Medulla oblongata (tissue), 1 donor: Measurements from ENCODE around the gene IRS1.
"Not testable (repeated sequence)": the region's sequence is repeated elsewhere in the genome, so short reads cannot be mapped to it uniquely, and the experiment has no call there.

Experiments
- DNase-seq: peaks from one replicate; pipeline ENCODE4 v3.0.0-alpha.2; 2015; ENCODE audit errors: extremely low spot score

The IRS1 gene

GRCh38 chr2:226799211-226799975 lies at the start of gene IRS1:
Gene IRS1, minus strand, starts transcription at chr2:226799820. Its CDS starts 1,082 bp downstream, at chr2:226798738.
- DNase-seq, result peak; percentile 63

GRCh38 chr2:226849349-226849748 lies 49.7 kb upstream of the IRS1 start:
- no peak for DNase-seq

GRCh38 chr2:226847511-226847910 lies 47.9 kb upstream of the IRS1 start:
- DNase-seq, result no peak

- no peak for DNase-seq
Observed at GRCh38 chr2:226847090-226847489, 47.5 kb upstream of the IRS1 start.

- DNase-seq, result no peak
Observed at GRCh38 chr2:226845386-226846116, 45.9 kb upstream of the IRS1 start.

GRCh38 chr2:226843001-226843400 lies 43.4 kb upstream of the IRS1 start:
- not testable (repeated sequence) for DNase-seq

GRCh38 chr2:226839951-226840350 lies 40.3 kb upstream of the IRS1 start:
- no peak for DNase-seq

GRCh38 chr2:226839161-226839560 lies 39.5 kb upstream of the IRS1 start:
- no peak for DNase-seq

- DNase-seq, result no peak
Observed at GRCh38 chr2:226838722-226839121, 39.1 kb upstream of the IRS1 start.

- no peak for DNase-seq
Observed at GRCh38 chr2:226837787-226838603, 38.4 kb upstream of the IRS1 start.

GRCh38 chr2:226837334-226837733 lies 37.7 kb upstream of the IRS1 start:
- no peak for DNase-seq

- no peak for DNase-seq
Observed at GRCh38 chr2:226836548-226836885, 36.9 kb upstream of the IRS1 start.

GRCh38 chr2:226835796-226836547 lies 36.4 kb upstream of the IRS1 start, which contains the start of gene RHBDD1:
Gene RHBDD1, plus strand, starts transcription at chr2:226836054. Its CDS starts 28,640 bp downstream, at chr2:226864694.
- DNase-seq, result peak; percentile 94

GRCh38 chr2:226835420-226835795 lies 35.8 kb upstream of the IRS1 start:
- DNase-seq, result no peak

GRCh38 chr2:226834880-226835279 lies 35.3 kb upstream of the IRS1 start:
- not testable (repeated sequence) for DNase-seq

GRCh38 chr2:226832061-226832460 lies 32.4 kb upstream of the IRS1 start:
- DNase-seq, result no peak

- DNase-seq, result no peak
Observed at GRCh38 chr2:226831266-226831665, 31.6 kb upstream of the IRS1 start.

- DNase-seq, result no peak
Observed at GRCh38 chr2:226829721-226830631, 30.4 kb upstream of the IRS1 start.

GRCh38 chr2:226828191-226828590 lies 28.6 kb upstream of the IRS1 start:
- DNase-seq, result no peak

GRCh38 chr2:226825056-226825455 lies 25.4 kb upstream of the IRS1 start:
- DNase-seq, result no peak

GRCh38 chr2:226818930-226819329 lies 19.3 kb upstream of the IRS1 start:
- DNase-seq, result no peak
